Measurements from ENCODE around the gene RABAC1.

GRCh38 chr19:41940731-41941409, 18.3 kb downstream of the RABAC1 start:
- TF ChIP-seq POLR2A (IDR thresholded peaks at IDR 0.05; ENCODE audit: low read depth, low read length) (no peak; the same call in 1 of the 2 replicates), STAT1 (conservative IDR thresholded peaks at IDR 0.05) (no peak)
